H1 (cell line): Measurements from ENCODE around the gene COL26A1. TPM values are rescaled to one million over a fixed set of nuclear protein-coding genes. Genes with fewer than 3 reads are reported as not detected.

Experiments used
- EGR1 ChIP-seq: IDR thresholded peaks from 2 replicates; pipeline ENCODE4 v1.6.1; 2011; ENCODE audit warnings: low read depth, low read length, borderline replicate concordance
- MAFK ChIP-seq: IDR thresholded peaks from 2 replicates; pipeline ENCODE4 v1.6.1; 2012; ENCODE audit warnings: low read depth, mild to moderate bottlenecking, improper control_type of control experiment, low read length
- RBBP5 ChIP-seq: IDR thresholded peaks from 2 replicates; pipeline ENCODE4 v1.7.1; 2012; ENCODE audit warnings: low read depth, mild to moderate bottlenecking, inconsistent platforms, low read length, moderate library complexity, borderline replicate concordance
- polyA plus RNA-seq, 7 experiments: library from polyadenylated mRNA; depleted of rRNA in 3 of 7; stranded (reverse) in 5 of 7; unstranded in 2 of 7; fragments of >200 nt in 5 of 7; fragments of 200-250 nt in 2 of 7; gene quantifications; 1 replicate in 5 of 7; 2 replicates in 1 of 7; 4 replicates in 1 of 7; pipeline versions ENCODE4 v1.2.1 to v1.2.3, GENCODE V29; 2011 to 2013; ENCODE audit warnings: missing spikeins in 2 of 7, mixed read lengths in 2 of 7
- total RNA-seq: library from RNA; stranded (reverse); fragmentation: NEBNext Ultra II Directional; extraction: Animal tissue kit (Norgen Biotek cat#: 25700); gene quantifications from 2 replicates; pipeline ENCODE4 v1.2.1, GENCODE V29; 2021

COL26A1 gene
- total and polyA plus RNA-seq, 2 of the 8 experiments (the other 6 are each of a cell fraction or from before 2014, with no cell fraction given) = 51.1 to 68.8 TPM

DNA sequence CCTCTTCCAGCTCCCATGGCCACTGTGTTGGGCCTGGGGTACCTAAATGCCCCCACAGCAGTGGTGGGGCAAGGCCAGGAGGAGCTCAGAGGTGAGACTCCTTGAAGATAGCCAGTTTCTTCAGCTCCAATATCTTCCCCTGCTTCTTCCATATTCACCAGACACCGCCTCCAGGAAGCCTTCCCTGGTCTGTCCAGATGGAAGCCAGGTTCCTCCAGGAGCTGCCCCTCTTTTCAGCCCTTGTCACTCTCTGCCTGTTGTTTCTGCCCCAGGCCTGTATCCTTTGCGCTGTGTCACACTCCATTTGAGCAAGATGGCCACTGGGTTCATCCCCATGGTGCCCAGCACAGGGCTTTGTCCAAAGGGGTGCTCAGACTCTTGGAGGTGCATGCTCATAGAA is 138.7 kb downstream of the COL26A1 start (continued):
- no peak for TF ChIP-seq RBBP5
- TF ChIP-seq MAFK = no peak
- TF ChIP-seq EGR1 = no peak
